Measurements from ENCODE around the gene ARHGEF3.

The ARHGEF3 gene

GRCh38 chr3:56795097-56795828, 6.5 kb downstream of the ARHGEF3 start:
- no peak for DNase-seq (ENCODE audit: low read depth in 2 of 2)

GRCh38 chr3:56792193-56792592, 9.6 kb downstream of the ARHGEF3 start:
- no peak for DNase-seq (ENCODE audit: low read depth in 2 of 2)

GRCh38 chr3:56790016-56790821, 11.5 kb downstream of the ARHGEF3 start:
- no peak for DNase-seq (ENCODE audit: low read depth in 2 of 2)

GRCh38 chr3:56789076-56789475, 12.7 kb downstream of the ARHGEF3 start:
- DNase-seq (ENCODE audit: low read depth in 2 of 2): no peak

- no peak for DNase-seq (ENCODE audit: low read depth in 2 of 2)
Observed at GRCh38 chr3:56788521-56788920, 13.2 kb downstream of the ARHGEF3 start.

- no peak for DNase-seq (ENCODE audit: low read depth in 2 of 2)
Observed at GRCh38 chr3:56787784-56788256, 13.9 kb downstream of the ARHGEF3 start.

GRCh38 chr3:56787258-56787775, 14.4 kb downstream of the ARHGEF3 start:
- no peak for DNase-seq (ENCODE audit: low read depth in 2 of 2)

- DNase-seq (ENCODE audit: low read depth in 2 of 2): no peak
Observed at GRCh38 chr3:56785499-56785898, 16.2 kb downstream of the ARHGEF3 start.

GRCh38 chr3:56784448-56785001, 17.2 kb downstream of the ARHGEF3 start:
- DNase-seq (ENCODE audit: low read depth in 2 of 2): no peak

GRCh38 chr3:56783644-56784447, 17.9 kb downstream of the ARHGEF3 start:
- DNase-seq (ENCODE audit: low read depth in 2 of 2): peak in 1 of 2 donors; percentile 44

GRCh38 chr3:56782906-56783305, 18.8 kb downstream of the ARHGEF3 start:
- no peak for DNase-seq (ENCODE audit: low read depth in 2 of 2)

- DNase-seq (ENCODE audit: low read depth in 2 of 2): no peak
Observed at GRCh38 chr3:56782215-56782614, 19.5 kb downstream of the ARHGEF3 start.

GRCh38 chr3:56781762-56782161, 20.0 kb downstream of the ARHGEF3 start:
- no peak for DNase-seq (ENCODE audit: low read depth in 2 of 2)

- DNase-seq (ENCODE audit: low read depth in 2 of 2): no peak
Observed at GRCh38 chr3:56780936-56781335, 20.8 kb downstream of the ARHGEF3 start.

GRCh38 chr3:56778893-56779292, 22.9 kb downstream of the ARHGEF3 start:
- no peak for DNase-seq (ENCODE audit: low read depth in 2 of 2)

- DNase-seq (ENCODE audit: low read depth in 2 of 2): no peak
Observed at GRCh38 chr3:56776556-56776950, 25.2 kb downstream of the ARHGEF3 start.

GRCh38 chr3:56775838-56776555, 25.8 kb downstream of the ARHGEF3 start:
- no peak for DNase-seq (ENCODE audit: low read depth in 2 of 2)

- DNase-seq (ENCODE audit: low read depth in 2 of 2): no peak
Observed at GRCh38 chr3:56775445-56775837, 26.3 kb downstream of the ARHGEF3 start.

GRCh38 chr3:56773986-56774385, 27.8 kb downstream of the ARHGEF3 start:
- DNase-seq (ENCODE audit: low read depth in 2 of 2): no peak

- DNase-seq (ENCODE audit: low read depth in 2 of 2): no peak
Observed at GRCh38 chr3:56772952-56773938, 28.5 kb downstream of the ARHGEF3 start.
